ENCODE measurements around the gene KCNMA1. TPM values are rescaled to one million over a fixed set of nuclear protein-coding genes. Genes with fewer than 3 reads are reported as not detected.

KCNMA1 gene
- total RNA-seq, 1 donor, result 106 TPM

DNA sequence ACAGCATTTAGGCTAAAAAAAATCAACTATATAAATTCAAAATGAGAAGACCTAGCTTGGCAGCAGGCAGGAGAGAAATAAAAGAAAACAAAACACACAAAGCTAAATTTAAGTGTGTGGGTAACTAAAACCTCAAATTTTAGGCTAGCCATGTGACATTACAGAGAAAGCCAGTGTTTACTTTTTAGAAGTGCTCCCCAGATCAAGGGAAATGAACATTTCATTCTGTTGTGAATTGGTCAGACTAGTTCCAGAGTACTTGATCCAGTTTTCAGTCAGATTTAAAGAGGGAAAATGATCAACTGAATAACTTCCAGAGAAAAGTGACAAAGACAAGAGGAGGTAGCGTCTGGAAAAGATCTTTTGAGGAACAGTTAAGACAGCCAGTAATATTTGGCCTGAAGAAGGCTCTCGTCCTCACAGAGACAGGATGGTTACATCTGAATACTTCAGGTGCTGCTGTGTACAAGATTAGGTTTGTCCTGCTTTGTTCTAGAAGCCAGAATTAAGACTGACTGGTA lies 563.4 kb downstream of the KCNMA1 start:
- H3K4me3 ChIP-seq (ENCODE audit: low read depth, low read length), result no peak overlapping the region
- no peak for DNase-seq (ENCODE audit: low read depth)
- TF ChIP-seq CTCF (IDR thresholded peaks at IDR 0.05; ENCODE audit: insufficient read depth, low read length), result no peak

DNA sequence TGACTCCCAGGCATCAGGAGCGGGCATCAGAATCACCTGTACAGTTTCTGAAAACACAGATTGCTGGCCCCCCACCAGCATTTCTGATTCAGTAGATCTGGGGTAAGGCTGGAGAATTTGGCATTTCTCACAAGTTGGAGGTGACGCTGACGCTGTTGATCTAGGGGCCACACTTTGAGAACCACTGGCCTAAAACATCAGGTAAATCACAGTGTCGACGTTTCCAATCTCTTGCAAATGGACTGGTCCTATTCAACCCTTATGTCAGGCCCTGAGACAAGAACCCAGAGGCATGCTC lies 564.0 kb downstream of the KCNMA1 start:
- no peak overlapping the region for H3K4me3 ChIP-seq (ENCODE audit: low read depth, low read length)
- TF ChIP-seq CTCF (IDR thresholded peaks at IDR 0.05; ENCODE audit: insufficient read depth, low read length), result no peak
- DNase-seq (ENCODE audit: low read depth), result no peak

DNA sequence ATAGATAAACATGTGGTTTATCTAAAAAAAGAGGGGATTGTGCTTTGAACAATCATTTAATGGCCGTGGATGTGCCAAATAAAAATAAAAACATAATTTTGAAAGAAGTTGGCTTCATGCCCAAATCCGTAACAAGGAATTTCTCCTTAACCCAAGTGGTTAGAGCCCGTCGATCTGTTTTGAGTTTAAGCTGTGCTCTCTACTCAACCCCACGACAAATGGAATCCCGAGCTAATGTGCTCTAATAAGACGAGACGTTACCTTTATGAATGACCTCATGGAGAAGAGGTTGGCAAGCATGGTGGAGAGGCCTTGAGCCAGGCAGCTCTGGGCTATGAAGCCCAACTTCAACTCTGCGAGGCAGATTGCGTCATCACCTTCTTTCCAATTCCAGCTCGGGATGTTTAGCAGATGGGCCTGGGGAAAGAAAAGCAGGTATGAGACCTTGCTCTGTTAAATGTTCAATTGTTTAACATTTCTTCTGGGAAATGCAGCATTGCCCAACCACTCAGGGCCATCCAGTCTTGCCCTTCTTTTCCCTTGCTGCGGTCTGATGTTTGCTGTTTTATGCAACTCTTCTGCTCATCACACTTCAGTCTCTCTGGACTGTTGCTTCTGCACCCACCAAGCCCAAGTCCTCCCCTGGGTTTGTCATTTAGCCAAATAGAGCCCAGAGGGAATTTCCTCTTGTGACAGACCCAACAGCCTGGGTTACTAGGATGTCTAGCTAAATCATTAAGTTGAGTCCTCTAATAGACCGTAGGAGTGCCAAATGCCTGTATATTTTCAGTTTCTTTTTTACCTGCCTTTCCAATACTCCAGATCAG lies 564.6 kb downstream of the KCNMA1 start:
- TF ChIP-seq CTCF (IDR thresholded peaks at IDR 0.05; ENCODE audit: insufficient read depth, low read length), result no peak
- no peak overlapping the region for H3K4me3 ChIP-seq (ENCODE audit: low read depth, low read length)
- peak; percentile 75 for DNase-seq (ENCODE audit: low read depth)

- DNase-seq (ENCODE audit: low read depth), result no peak
- H3K4me3 ChIP-seq (ENCODE audit: low read depth, low read length), result no peak overlapping the region
- TF ChIP-seq CTCF (IDR thresholded peaks at IDR 0.05; ENCODE audit: insufficient read depth, low read length), result no peak
These were observed 565.2 kb downstream of the KCNMA1 start for GRCh38 chr10:77072361-77072835.

- H3K4me3 ChIP-seq (ENCODE audit: low read depth, low read length), result no peak overlapping the region
- TF ChIP-seq CTCF (IDR thresholded peaks at IDR 0.05; ENCODE audit: insufficient read depth, low read length), result no peak
- DNase-seq (ENCODE audit: low read depth), result no peak
These were observed 565.7 kb downstream of the KCNMA1 start for GRCh38 chr10:77071956-77072355.

DNA sequence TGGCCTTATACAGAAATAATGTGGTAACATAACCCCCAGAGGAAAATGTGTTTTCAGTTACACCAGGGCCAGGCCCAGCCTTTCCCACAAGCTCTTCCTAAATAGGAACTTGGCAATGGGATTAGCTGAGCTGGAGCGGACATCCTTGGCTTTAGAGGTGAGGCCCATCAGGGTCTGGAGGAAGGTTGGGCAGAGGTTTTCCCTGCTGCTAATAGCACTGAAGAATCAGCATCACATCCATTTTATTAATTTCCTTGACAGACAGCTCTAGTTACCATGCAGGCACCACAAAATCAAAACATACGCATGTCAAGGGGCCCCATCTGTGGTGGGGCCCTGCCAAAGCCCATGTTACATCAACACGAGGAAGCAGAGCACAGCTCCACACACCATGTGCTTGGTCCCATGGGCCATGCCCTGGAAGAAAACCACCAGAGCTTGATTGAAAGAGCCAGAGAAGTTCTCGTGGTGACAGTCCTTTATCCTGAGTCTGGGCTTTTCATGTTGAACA lies 566.6 kb downstream of the KCNMA1 start:
- H3K4me3 ChIP-seq (ENCODE audit: low read depth, low read length), result no peak overlapping the region
- no peak for DNase-seq (ENCODE audit: low read depth)
- no peak for TF ChIP-seq CTCF (IDR thresholded peaks at IDR 0.05; ENCODE audit: insufficient read depth, low read length)
